ENCODE data around the gene COL18A1.

Gene COL18A1

GRCh38 chr21:45403133-45403824, 1.7 kb upstream of the COL18A1 start:
- no peak for DNase-seq

GRCh38 chr21:45403825-45404729, 888 bp upstream of the COL18A1 start:
- no peak for DNase-seq

- no peak for DNase-seq
Measured at GRCh38 chr21:45405271-45405818, 380 bp downstream of the COL18A1 start.

- no peak for DNase-seq
Measured at GRCh38 chr21:45405819-45406762, 1.1 kb downstream of the COL18A1 start.

GRCh38 chr21:45406801-45407628, 2.0 kb downstream of the COL18A1 start:
- DNase-seq, result peak; percentile 28

- DNase-seq, result no peak
Measured at GRCh38 chr21:45407629-45408247, 2.8 kb downstream of the COL18A1 start.

- DNase-seq, result no peak
Measured at GRCh38 chr21:45408271-45408791, 3.4 kb downstream of the COL18A1 start.

- no peak for DNase-seq
Measured at GRCh38 chr21:45408801-45409261, 3.9 kb downstream of the COL18A1 start.

GRCh38 chr21:45409466-45410150, 4.6 kb downstream of the COL18A1 start:
- no peak for DNase-seq

GRCh38 chr21:45410151-45410864, 5.3 kb downstream of the COL18A1 start:
- no peak for DNase-seq

- DNase-seq, result peak; percentile 11
Measured at GRCh38 chr21:45410865-45411809, 6.2 kb downstream of the COL18A1 start.

GRCh38 chr21:45411810-45412206, 6.8 kb downstream of the COL18A1 start:
- DNase-seq, result no peak

GRCh38 chr21:45412491-45412890, 7.5 kb downstream of the COL18A1 start:
- DNase-seq, result no peak

GRCh38 chr21:45412909-45413611, 8.1 kb downstream of the COL18A1 start:
- no peak for DNase-seq

- DNase-seq, result no peak
Measured at GRCh38 chr21:45413922-45414321, 9.0 kb downstream of the COL18A1 start.

- no peak for DNase-seq
Measured at GRCh38 chr21:45414396-45415187, 9.6 kb downstream of the COL18A1 start.
